AG08395 (cell line): ENCODE results near the gene ZNF653.
"Not testable (repeated sequence)": the region's sequence is repeated elsewhere in the genome, so short reads cannot be mapped to it uniquely, and the experiment has no call there.

Experiments used
- DNase-seq: peaks from one replicate; pipeline ENCODE4 v3.0.0; 2012; ENCODE audit warnings: mixed read lengths, low spot score

The ZNF653 gene

DNA sequence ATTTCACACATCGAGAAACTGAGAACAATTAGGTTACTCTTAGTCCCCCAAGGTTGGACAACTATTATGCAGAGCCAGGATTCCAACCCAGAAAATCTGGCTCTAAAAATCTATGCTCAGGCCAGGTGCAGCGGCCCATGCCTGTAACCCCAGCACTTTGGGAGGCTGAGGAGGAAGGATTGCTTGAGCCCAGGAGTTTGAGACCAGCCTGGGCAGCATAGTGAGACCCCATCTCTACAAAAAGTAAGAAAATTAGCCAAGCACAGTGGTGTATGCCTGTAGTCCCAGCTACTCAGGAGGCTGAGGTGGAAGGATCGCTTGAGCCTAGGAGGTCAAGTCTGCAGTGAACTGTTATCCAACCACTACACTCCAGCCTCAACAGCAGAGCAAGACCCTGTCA is 72.1 kb downstream of the ZNF653 start:
- not testable (repeated sequence) for DNase-seq
